ENCODE measurements around the gene NOD2. TPM values are rescaled to one million over a fixed set of nuclear protein-coding genes. Genes with fewer than 3 reads are reported as not detected.
A peak's percentile ranks its signal among the peaks of the same experiment; 100 is the strongest.

NOD2 gene
- 0.14 TPM for polyA plus RNA-seq (2013, experiment 1 of 2)
- polyA plus RNA-seq (2013, experiment 2 of 2), result 0.06 TPM

- Histone ChIP-seq H4K91ac (ENCODE audit: low read depth, low read length, poor library complexity) (peak within 1 kb of the TSS; percentile 34), H2BK120ac (ENCODE audit: low read depth, low read length) (no peak within 1 kb of the TSS), H2AK5ac (ENCODE audit: low read depth, low read length) (peak within 1 kb of the TSS; percentile 36), H3K18ac (ENCODE audit: low read length) (peak within 1 kb of the TSS; percentile 71), H3K27me3 (ENCODE audit: control insufficient read depth in 3 of 3, insufficient read depth in 3 of 3, low read depth in 1 of 3, low read length in 3 of 3) (peaks cover 2 to 70% (median 21%) of the 10 kb centered on the region in 3 experiments), H3K4me2 (ENCODE audit: insufficient read depth, low read length, poor library complexity, severe bottlenecking) (peak within 1 kb of the TSS; percentile 73), H3K9ac (ENCODE audit: low read depth, low read length, poor library complexity) (peak within 1 kb of the TSS; percentile 38), H2BK15ac (ENCODE audit: low read length) (peak within 1 kb of the TSS; percentile 15), H3K14ac (ENCODE audit: low read length) (peak within 1 kb of the TSS; percentile 25), H3K4me3 (ENCODE audit: low read length in 2 of 2) (peak within 1 kb of the TSS in 1 of 2 donors; percentile 72), H3K79me1 (ENCODE audit: low read depth, low read length) (no peaks in the 10 kb centered on the region), H3K4me1 (ENCODE audit: control insufficient read depth in 2 of 2, insufficient read depth in 1 of 2, low read depth in 1 of 2, low read length in 2 of 2) (peaks cover 0 to 11% of the 10 kb centered on the region in 2 donors), H2AFZ (ENCODE audit: low read length) (peak within 1 kb of the TSS; percentile 73), H3K23ac (ENCODE audit: low read depth, low read length, poor library complexity) (peak within 1 kb of the TSS; percentile 87), H2BK12ac (ENCODE audit: low read length) (peak within 1 kb of the TSS; percentile 63), H3K9me3 (replicated peaks in 1 of 2; ENCODE audit: control insufficient read depth in 2 of 2, insufficient read depth in 1 of 2, low read depth in 1 of 2, low read length in 2 of 2) (peaks cover 0 to 1% of the 10 kb centered on the region in 2 donors), H3K4ac (ENCODE audit: low read length) (no peak within 1 kb of the TSS), H3K27ac (replicated peaks; ENCODE audit: low read length) (no peak within 1 kb of the TSS), H4K8ac (ENCODE audit: low read depth, low read length) (peak within 1 kb of the TSS; percentile 83), H2BK5ac (ENCODE audit: low read length) (no peak within 1 kb of the TSS), H3K36me3 (replicated peaks in 1 of 2; ENCODE audit: control insufficient read depth in 2 of 2, insufficient read depth in 2 of 2, low read length in 2 of 2) (no peaks in the 10 kb centered on the region)
- whole genome bisulfite sequencing, 2 donors (ENCODE audit: extremely low coverage in 2 of 2, insufficient read length in 2 of 2, insufficient replicate concordance in 1 of 2), result 100% methylated on average over 4 of the region's 56 CpGs; no CpG with 5 or more reads in 1 of the 2 donors
- peak; percentile 11 for DNase-seq (ENCODE audit: low spot score)
Measured at GRCh38 chr16:50692999-50693781, at the start of gene NOD2. NOD2 (plus strand) TSS chr16:50693606; CDS start chr16:50699496, 5,890 bp downstream.

DNA sequence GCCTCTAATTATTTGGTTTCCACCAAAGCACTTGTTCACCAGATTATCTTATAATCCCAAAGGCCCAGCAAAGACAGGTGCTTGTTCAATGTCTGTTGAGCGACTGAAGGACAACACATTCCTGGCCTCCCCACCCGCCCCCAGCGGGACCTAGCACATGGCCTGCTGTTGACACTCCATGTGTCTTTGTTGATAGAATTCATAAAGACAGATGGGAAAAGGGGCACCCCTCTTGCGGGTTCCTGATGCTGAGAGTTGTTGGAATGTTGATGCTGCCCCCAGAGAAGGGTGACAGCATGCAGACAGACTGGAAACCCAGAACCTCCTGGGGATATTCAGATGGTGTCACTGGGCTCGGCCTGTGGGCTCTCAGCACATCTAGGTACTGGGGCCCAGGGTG, 49.2 kb upstream of the NOD2 start:
- no CpG with 5 or more reads among the region's 5 CpGs for WGBS, 2 donors (ENCODE audit: extremely low coverage in 2 of 2, insufficient read length in 2 of 2, insufficient replicate concordance in 1 of 2)

DNA sequence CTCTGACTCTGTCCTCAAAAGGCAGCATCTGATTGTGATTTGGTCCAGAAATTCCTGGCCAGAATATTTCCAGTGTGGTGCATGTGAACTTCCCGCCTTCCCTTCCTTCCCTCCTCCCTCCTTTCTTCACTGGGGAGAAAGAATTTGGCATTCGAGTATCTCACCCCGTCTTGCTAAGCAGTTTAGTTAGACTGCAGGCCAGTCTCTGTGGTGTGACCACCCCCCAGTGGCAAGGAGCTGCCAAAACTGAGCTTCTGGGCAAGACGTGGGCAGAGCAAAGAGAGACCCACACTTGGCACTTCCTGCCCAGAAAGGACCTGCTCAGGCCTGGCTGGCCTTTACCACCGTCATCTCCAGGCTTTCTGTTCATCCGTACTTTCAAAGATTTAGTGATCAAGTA, 48.7 kb upstream of the NOD2 start:
- no peak overlapping the region for H2BK12ac ChIP-seq (ENCODE audit: low read length)
- peaks cover 6 to 10% of the 10 kb centered on the region in 2 donors for H3K4me1 ChIP-seq (ENCODE audit: control insufficient read depth in 2 of 2, insufficient read depth in 1 of 2, low read depth in 1 of 2, low read length in 2 of 2)
- H2AFZ ChIP-seq (ENCODE audit: low read length), result no peak overlapping the region
- no peak overlapping the region for H3K27ac ChIP-seq (replicated peaks; ENCODE audit: low read length)
- no peak overlapping the region for H2AK5ac ChIP-seq (ENCODE audit: low read depth, low read length)
- H3K27me3 ChIP-seq (ENCODE audit: control insufficient read depth in 3 of 3, insufficient read depth in 3 of 3, low read depth in 1 of 3, low read length in 3 of 3), result no peaks in the 10 kb centered on the region
- DNase-seq (ENCODE audit: low spot score), result no peak
- no peak overlapping the region for H3K4ac ChIP-seq (ENCODE audit: low read length)
- H3K4me2 ChIP-seq (ENCODE audit: insufficient read depth, low read length, poor library complexity, severe bottlenecking), result no peak overlapping the region
- H3K9ac ChIP-seq (ENCODE audit: low read depth, low read length, poor library complexity), result no peak overlapping the region
- no peaks in the 10 kb centered on the region for H3K36me3 ChIP-seq (replicated peaks in 1 of 2; ENCODE audit: control insufficient read depth in 2 of 2, insufficient read depth in 2 of 2, low read length in 2 of 2)
- no peak overlapping the region for H3K23ac ChIP-seq (ENCODE audit: low read depth, low read length, poor library complexity)
- H3K9me3 ChIP-seq (replicated peaks in 1 of 2; ENCODE audit: control insufficient read depth in 2 of 2, insufficient read depth in 1 of 2, low read depth in 1 of 2, low read length in 2 of 2), result no peaks in the 10 kb centered on the region
- H3K18ac ChIP-seq (ENCODE audit: low read length), result no peak overlapping the region
- H2BK5ac ChIP-seq (ENCODE audit: low read length), result no peak overlapping the region
- no peak overlapping the region for H2BK120ac ChIP-seq (ENCODE audit: low read depth, low read length)
- no peak overlapping the region for H2BK15ac ChIP-seq (ENCODE audit: low read length)
- no peaks in the 10 kb centered on the region for H3K79me1 ChIP-seq (ENCODE audit: low read depth, low read length)
- no peak overlapping the region for H4K8ac ChIP-seq (ENCODE audit: low read depth, low read length)
- no peak overlapping the region for H3K4me3 ChIP-seq (ENCODE audit: low read length in 2 of 2)
- H4K91ac ChIP-seq (ENCODE audit: low read depth, low read length, poor library complexity), result no peak overlapping the region
- no CpG with 5 or more reads among the region's 6 CpGs for WGBS, 2 donors (ENCODE audit: extremely low coverage in 2 of 2, insufficient read length in 2 of 2, insufficient replicate concordance in 1 of 2)
- no peak overlapping the region for H3K14ac ChIP-seq (ENCODE audit: low read length)

More for the DNA sequence above, 49.2 kb upstream of the NOD2 start:
- DNase-seq (ENCODE audit: low spot score), result no peak
- H3K14ac ChIP-seq (ENCODE audit: low read length), result no peak overlapping the region
- no peak overlapping the region for H3K4me3 ChIP-seq (ENCODE audit: low read length in 2 of 2)
- H2BK120ac ChIP-seq (ENCODE audit: low read depth, low read length), result no peak overlapping the region
- H3K23ac ChIP-seq (ENCODE audit: low read depth, low read length, poor library complexity), result no peak overlapping the region
- no peak overlapping the region for H2BK15ac ChIP-seq (ENCODE audit: low read length)
- H3K27me3 ChIP-seq (ENCODE audit: control insufficient read depth in 3 of 3, insufficient read depth in 3 of 3, low read depth in 1 of 3, low read length in 3 of 3), result no peaks in the 10 kb centered on the region
- no peaks in the 10 kb centered on the region for H3K36me3 ChIP-seq (replicated peaks in 1 of 2; ENCODE audit: control insufficient read depth in 2 of 2, insufficient read depth in 2 of 2, low read length in 2 of 2)
- H4K8ac ChIP-seq (ENCODE audit: low read depth, low read length), result no peak overlapping the region
- H3K4me1 ChIP-seq (ENCODE audit: control insufficient read depth in 2 of 2, insufficient read depth in 1 of 2, low read depth in 1 of 2, low read length in 2 of 2), result peaks cover 6 to 10% of the 10 kb centered on the region in 2 donors
- no peak overlapping the region for H3K4me2 ChIP-seq (ENCODE audit: insufficient read depth, low read length, poor library complexity, severe bottlenecking)
- H3K4ac ChIP-seq (ENCODE audit: low read length), result no peak overlapping the region
- no peak overlapping the region for H3K18ac ChIP-seq (ENCODE audit: low read length)
- H2AK5ac ChIP-seq (ENCODE audit: low read depth, low read length), result no peak overlapping the region
- no peak overlapping the region for H3K27ac ChIP-seq (replicated peaks; ENCODE audit: low read length)
- H2AFZ ChIP-seq (ENCODE audit: low read length), result no peak overlapping the region
- no peak overlapping the region for H4K91ac ChIP-seq (ENCODE audit: low read depth, low read length, poor library complexity)
- H3K9me3 ChIP-seq (replicated peaks in 1 of 2; ENCODE audit: control insufficient read depth in 2 of 2, insufficient read depth in 1 of 2, low read depth in 1 of 2, low read length in 2 of 2), result no peaks in the 10 kb centered on the region
- no peak overlapping the region for H2BK5ac ChIP-seq (ENCODE audit: low read length)
- no peak overlapping the region for H3K9ac ChIP-seq (ENCODE audit: low read depth, low read length, poor library complexity)
- no peaks in the 10 kb centered on the region for H3K79me1 ChIP-seq (ENCODE audit: low read depth, low read length)
- no peak overlapping the region for H2BK12ac ChIP-seq (ENCODE audit: low read length)

GRCh38 chr16:50645563-50646220, 47.7 kb upstream of the NOD2 start:
- H3K14ac ChIP-seq (ENCODE audit: low read length), result no peak overlapping the region
- no peak overlapping the region for H2BK5ac ChIP-seq (ENCODE audit: low read length)
- H3K27me3 ChIP-seq (ENCODE audit: control insufficient read depth in 3 of 3, insufficient read depth in 3 of 3, low read depth in 1 of 3, low read length in 3 of 3), result no peaks in the 10 kb centered on the region
- H3K27ac ChIP-seq (replicated peaks; ENCODE audit: low read length), result no peak overlapping the region
- no peaks in the 10 kb centered on the region for H3K79me1 ChIP-seq (ENCODE audit: low read depth, low read length)
- DNase-seq (ENCODE audit: low spot score), result no peak
- H3K4me1 ChIP-seq (ENCODE audit: control insufficient read depth in 2 of 2, insufficient read depth in 1 of 2, low read depth in 1 of 2, low read length in 2 of 2), result peaks cover 9 to 10% of the 10 kb centered on the region in 2 donors
- no peak overlapping the region for H2BK12ac ChIP-seq (ENCODE audit: low read length)
- H3K18ac ChIP-seq (ENCODE audit: low read length), result peak overlapping the region; percentile 11
- peak overlapping the region; percentile 80 for H2AFZ ChIP-seq (ENCODE audit: low read length)
- no peak overlapping the region for H2BK120ac ChIP-seq (ENCODE audit: low read depth, low read length)
- H3K36me3 ChIP-seq (replicated peaks in 1 of 2; ENCODE audit: control insufficient read depth in 2 of 2, insufficient read depth in 2 of 2, low read length in 2 of 2), result no peaks in the 10 kb centered on the region
- no peak overlapping the region for H3K4me2 ChIP-seq (ENCODE audit: insufficient read depth, low read length, poor library complexity, severe bottlenecking)
- H2AK5ac ChIP-seq (ENCODE audit: low read depth, low read length), result no peak overlapping the region
- no peak overlapping the region for H3K23ac ChIP-seq (ENCODE audit: low read depth, low read length, poor library complexity)
- no peak overlapping the region for H3K9ac ChIP-seq (ENCODE audit: low read depth, low read length, poor library complexity)
- no CpG with 5 or more reads among the region's 20 CpGs for WGBS, 2 donors (ENCODE audit: extremely low coverage in 2 of 2, insufficient read length in 2 of 2, insufficient replicate concordance in 1 of 2)
- no peak overlapping the region for H4K91ac ChIP-seq (ENCODE audit: low read depth, low read length, poor library complexity)
- H3K4ac ChIP-seq (ENCODE audit: low read length), result no peak overlapping the region
- no peaks in the 10 kb centered on the region for H3K9me3 ChIP-seq (replicated peaks in 1 of 2; ENCODE audit: control insufficient read depth in 2 of 2, insufficient read depth in 1 of 2, low read depth in 1 of 2, low read length in 2 of 2)
- H4K8ac ChIP-seq (ENCODE audit: low read depth, low read length), result no peak overlapping the region
- no peak overlapping the region for H2BK15ac ChIP-seq (ENCODE audit: low read length)
- peak overlapping the region in 1 of 2 donors; percentile 11 for H3K4me3 ChIP-seq (ENCODE audit: low read length in 2 of 2)

All from neuronal stem cell (in vitro differentiated cells).